Left cardiac atrium (tissue), 4 donors: ENCODE results near the gene MPPED1. TPM values are rescaled to one million over a fixed set of nuclear protein-coding genes. Genes with fewer than 3 reads are reported as not detected.

Experiments used
- ATAC-seq, 2 donors: fragments of 200-7000 bp; cut with Tn5 transposase; one replicate each; pipeline ENCODE4 v1.9.1; 2020; ENCODE audit warnings: mild to moderate bottlenecking in 2 of 2, moderate library complexity in 2 of 2
- DNase-seq: peaks from one replicate; pipeline ENCODE4 v3.0.0-alpha.2; 2020
- intact Hi-C, 2 donors: fragments of 100-400 bp; cut with DNase I; formaldehyde crosslinking; loops; one replicate each; pipeline versions ENCODE4 v1.14.1 to v1.15.1; 2022 to 2023
- total RNA-seq, 2 donors: library from RNA; stranded (reverse); fragmentation: NEBNext Ultra II Directional; extraction: Animal tissue kit (Norgen Biotek cat#: 25700); gene quantifications; one replicate each; pipeline ENCODE4 v1.2.1, GENCODE V29; 2021
- donor health status: DM: no; HTN: yes; CAD: no.
- donor health status: DM: no; HTN: yes; CAD: no; lungs with severe emphysema.
- donor health status: DM: yes; HTN: yes; CAD: no.
- donor health status: Dilated cardiomyopathy.

Gene MPPED1
- total RNA-seq, 2 donors from 2014 or later, result 0.12 TPM; not detected in 1

- ATAC-seq (no peak), DNase-seq (no peak)
- intact Hi-C loops, result no loop called here
Measured at GRCh38 chr22:43438666-43439347, 27.0 kb downstream of the MPPED1 start.

GRCh38 chr22:43439368-43440103, 27.7 kb downstream of the MPPED1 start:
- ATAC-seq (no peak), DNase-seq (no peak)
- intact Hi-C loops, result no loop called here

GRCh38 chr22:43440104-43440387, 28.2 kb downstream of the MPPED1 start:
- intact Hi-C loops, result no loop called here
- ATAC-seq (no peak), DNase-seq (no peak)

GRCh38 chr22:43440556-43440955, 28.7 kb downstream of the MPPED1 start:
- ATAC-seq (no peak), DNase-seq (no peak)
- intact Hi-C loops, result no loop called here

- ATAC-seq (no peak), DNase-seq (no peak)
- intact Hi-C loops, result no loop called here
Measured at GRCh38 chr22:43441216-43441615, 29.4 kb downstream of the MPPED1 start.

GRCh38 chr22:43441751-43442150, 29.9 kb downstream of the MPPED1 start:
- DNase-seq, result no peak
- intact Hi-C loops, result no loop called here
- no peak for ATAC-seq

GRCh38 chr22:43442386-43443151, 30.8 kb downstream of the MPPED1 start:
- DNase-seq (no peak), ATAC-seq (no peak)
- intact Hi-C loops, result no loop called here

- ATAC-seq (no peak), DNase-seq (no peak)
- intact Hi-C loops, result no loop called here
Measured at GRCh38 chr22:43443152-43443471, 31.3 kb downstream of the MPPED1 start.

- ATAC-seq (no peak), DNase-seq (no peak)
- intact Hi-C loops, result no loop called here
Measured at GRCh38 chr22:43446037-43446803, 34.4 kb downstream of the MPPED1 start.

- ATAC-seq (no peak), DNase-seq (no peak)
- intact Hi-C loops, result no loop called here
Measured at GRCh38 chr22:43446916-43447315, 35.1 kb downstream of the MPPED1 start.

- DNase-seq (no peak), ATAC-seq (no peak)
- intact Hi-C loops, result no loop called here
Measured at GRCh38 chr22:43447380-43447779, 35.6 kb downstream of the MPPED1 start.

- no peak for DNase-seq
- intact Hi-C loops, result no loop called here
- ATAC-seq, result no peak
Measured at GRCh38 chr22:43448048-43448447, 36.2 kb downstream of the MPPED1 start.

- ATAC-seq, result no peak
- intact Hi-C loops, result no loop called here
- DNase-seq, result no peak
Measured at GRCh38 chr22:43449205-43449830, 37.5 kb downstream of the MPPED1 start.

- intact Hi-C loops, result no loop called here
- ATAC-seq, result no peak
- DNase-seq, result no peak
Measured at GRCh38 chr22:43449831-43450225, 38.0 kb downstream of the MPPED1 start.

- intact Hi-C loops, result no loop called here
- DNase-seq (no peak), ATAC-seq (no peak)
Measured at GRCh38 chr22:43451371-43452050, 39.7 kb downstream of the MPPED1 start.

- no peak for DNase-seq
- no peak for ATAC-seq
- intact Hi-C loops, result no loop called here
Measured at GRCh38 chr22:43455846-43456245, 44.0 kb downstream of the MPPED1 start.

- DNase-seq, result no peak
- ATAC-seq, result no peak
- intact Hi-C loops, result no loop called here
Measured at GRCh38 chr22:43457002-43457401, 45.2 kb downstream of the MPPED1 start.

GRCh38 chr22:43462701-43463100, 50.9 kb downstream of the MPPED1 start:
- intact Hi-C loops, result no loop called here
- ATAC-seq, result no peak
- no peak for DNase-seq

GRCh38 chr22:43464809-43465208, 53.0 kb downstream of the MPPED1 start:
- intact Hi-C loops, result no loop called here
- no peak for ATAC-seq
- no peak for DNase-seq
